VCaP (cell line): ENCODE measurements around the gene KIF26A.
A peak's percentile ranks its signal among the peaks of the same experiment; 100 is the strongest.

Experiments
- H3K27ac ChIP-seq: fragments of 450-650 bp; 2 replicates; pipeline ENCODE4 v1.5.1; 2017
- CTCF ChIP-seq: fragments of 450-650 bp; conservative IDR thresholded peaks from 2 replicates; pipeline ENCODE4 v1.5.1; 2017; ENCODE audit warnings: mild to moderate bottlenecking, moderate library complexity

Gene KIF26A

GRCh38 chr14:104184506-104184905 lies 46.1 kb downstream of the KIF26A start:
- peak overlapping the region; percentile 75; the same call in 1 of the 2 replicates for H3K27ac ChIP-seq
- 0 out of 2 replicates have a peak, but pooled peaks have one; percentile 6 for TF ChIP-seq CTCF

DNA sequence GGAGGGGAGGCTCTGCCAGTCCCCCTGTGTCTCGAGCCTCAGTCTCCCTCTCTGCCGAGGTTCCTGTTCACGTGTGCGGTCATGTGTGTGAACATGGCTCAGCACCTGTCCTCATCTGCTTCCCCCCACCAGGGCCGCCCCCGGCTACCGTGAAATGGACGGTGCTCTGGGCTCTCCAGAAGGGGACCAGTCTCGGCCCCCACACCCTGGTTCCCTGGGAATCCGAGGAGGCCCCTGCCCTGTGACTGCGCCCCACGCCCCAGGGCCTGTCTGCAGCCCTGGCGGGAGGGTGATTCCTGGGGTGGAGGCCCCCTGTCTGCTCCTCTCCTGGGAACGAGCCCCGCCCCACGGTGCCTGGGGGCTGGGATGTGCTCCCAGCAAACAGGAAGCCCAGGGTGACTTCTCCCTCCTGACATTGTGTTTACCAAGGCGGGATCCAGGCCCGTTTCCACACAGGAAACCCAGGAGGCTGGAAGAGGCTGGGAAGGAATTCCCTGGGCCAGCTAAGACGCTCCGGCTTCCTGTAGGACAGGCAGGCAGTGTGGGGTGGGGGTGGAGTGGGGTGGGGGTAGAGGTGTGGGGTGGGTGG lies 46.6 kb downstream of the KIF26A start:
- H3K27ac ChIP-seq: peak overlapping the region; percentile 75; the same call in 1 of the 2 replicates
- no peak for TF ChIP-seq CTCF

GRCh38 chr14:104185916-104186495 lies 47.6 kb downstream of the KIF26A start:
- no peak for TF ChIP-seq CTCF
- H3K27ac ChIP-seq: peak overlapping the region; percentile 38; the same call in 1 of the 2 replicates

DNA sequence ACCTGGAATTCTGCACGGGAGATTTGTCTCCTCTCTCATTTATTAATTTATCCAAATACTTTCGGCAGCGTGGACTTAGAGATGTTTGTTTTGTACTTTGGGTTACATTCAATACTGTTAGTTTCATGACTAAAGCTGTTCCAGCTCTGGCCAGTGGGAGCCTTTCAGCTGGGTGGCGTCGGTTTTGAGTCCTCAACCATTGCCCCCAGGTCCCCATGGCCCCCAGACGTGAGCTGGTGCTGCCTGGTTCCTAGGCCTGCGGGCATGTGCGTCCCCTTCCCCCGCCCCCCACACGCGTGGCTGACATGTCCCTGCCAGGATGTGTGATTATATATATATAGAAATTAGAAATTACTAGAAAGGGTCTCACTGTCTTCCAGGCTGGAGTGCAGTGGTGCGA lies 48.2 kb downstream of the KIF26A start:
- peak overlapping the region; percentile 38; the same call in 1 of the 2 replicates for H3K27ac ChIP-seq

DNA sequence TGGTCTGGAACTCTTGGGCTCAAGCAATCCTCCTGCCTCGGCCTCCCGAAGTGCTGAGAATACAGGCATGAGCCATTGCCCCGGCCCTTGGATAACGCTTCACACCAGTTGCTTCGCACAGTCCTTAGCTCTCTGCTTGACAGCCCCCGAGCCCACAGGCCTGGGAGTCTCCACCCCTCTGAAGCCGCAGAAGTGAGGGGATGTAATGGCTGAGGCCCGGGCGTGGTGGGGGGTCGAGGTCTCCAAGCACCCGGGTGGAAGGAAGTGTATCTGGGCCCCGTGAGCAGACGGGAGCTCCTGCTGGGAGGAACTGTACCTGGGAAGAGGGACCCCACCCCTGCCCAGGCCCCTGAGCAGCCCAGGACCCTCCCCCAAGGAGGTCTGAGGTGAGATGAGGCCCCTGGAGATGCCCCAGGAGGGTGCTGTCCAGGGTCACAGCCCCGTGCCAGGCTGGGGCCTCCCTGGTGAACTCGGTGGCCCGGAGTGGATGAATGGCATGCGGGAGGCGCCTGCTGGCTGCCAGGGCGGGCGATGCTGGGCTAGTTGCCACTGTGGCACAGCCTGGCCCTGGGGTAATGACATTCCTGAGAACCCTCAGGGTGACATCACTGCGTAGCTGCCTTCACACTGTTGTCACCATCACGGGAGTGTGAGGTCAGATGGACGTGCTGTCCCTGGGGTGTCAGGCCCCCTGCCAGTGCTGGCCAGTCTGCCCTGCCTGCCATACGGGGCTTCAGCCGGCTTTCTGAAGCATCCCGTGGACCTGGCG lies 48.9 kb downstream of the KIF26A start:
- no peak for TF ChIP-seq CTCF
- no peak overlapping the region for H3K27ac ChIP-seq

More for the DNA sequence above, 48.2 kb downstream of the KIF26A start:
- TF ChIP-seq CTCF: no peak

DNA sequence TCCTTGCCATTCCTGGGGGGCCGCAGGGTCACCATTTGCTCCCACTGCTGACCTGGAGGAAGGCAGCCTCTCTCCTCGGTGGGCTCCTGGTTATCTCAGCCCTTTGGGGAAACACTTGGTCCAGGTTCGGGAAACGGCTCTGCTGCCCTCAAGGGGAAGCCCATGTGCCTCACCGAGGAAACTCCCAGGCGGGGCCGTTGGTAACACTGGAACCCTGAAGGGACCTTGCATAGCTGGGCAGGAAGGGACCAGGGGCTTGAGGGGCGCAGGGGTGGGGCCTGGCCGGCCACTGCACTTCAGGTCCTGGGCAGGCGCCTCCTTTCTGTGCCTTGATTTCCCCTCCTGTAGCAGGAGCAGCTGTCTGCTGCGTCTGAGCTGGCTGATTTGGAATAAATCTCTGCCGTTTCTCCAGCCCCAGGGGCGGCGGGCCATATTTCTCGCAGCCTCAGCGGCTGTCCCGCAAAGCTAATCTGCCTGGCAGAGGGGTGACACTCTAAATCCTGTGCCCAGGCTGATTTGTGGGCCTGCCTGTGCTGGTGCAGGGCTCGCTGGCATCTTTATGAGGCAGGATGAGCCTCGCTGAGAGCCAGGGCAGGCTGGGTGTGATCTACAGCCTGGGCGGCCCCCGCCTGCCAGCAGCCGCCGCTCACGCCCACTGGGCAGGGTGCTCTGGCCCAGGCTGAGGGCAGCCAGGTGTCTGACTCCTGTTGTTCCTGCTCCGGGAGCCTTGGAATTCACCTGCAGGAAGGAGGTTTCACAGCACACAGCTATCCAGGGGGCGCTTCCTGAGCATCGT lies 49.7 kb downstream of the KIF26A start:
- TF ChIP-seq CTCF: no peak
- H3K27ac ChIP-seq: peak overlapping the region; percentile 42
